Neuron (in vitro differentiated cells): ENCODE results near the gene AAR2.

Experiments
- H2AFZ ChIP-seq: one replicate; pipeline ENCODE4 v1.6.1; 2013; ENCODE audit warnings: low read depth, mild to moderate bottlenecking, inconsistent platforms, low read length, moderate library complexity
- H3K27me3 ChIP-seq: one replicate; pipeline ENCODE4 v1.6.1; 2013; ENCODE audit warnings: low read length; ENCODE audit not compliant: insufficient read depth
- H3K36me3 ChIP-seq: one replicate; pipeline ENCODE4 v1.6.1; 2013; ENCODE audit warnings: low read length; ENCODE audit not compliant: insufficient read depth
- H3K4me1 ChIP-seq: one replicate; pipeline ENCODE4 v1.6.1; 2013; ENCODE audit warnings: low read length; ENCODE audit not compliant: insufficient read depth
- H3K4me3 ChIP-seq: 2 replicates; pipeline ENCODE4 v1.5.1; 2013; ENCODE audit warnings: mild to moderate bottlenecking, low read length, moderate library complexity
- H3K9me3 ChIP-seq: one replicate; pipeline ENCODE4 v1.6.1; 2013; ENCODE audit warnings: low read length

AAR2 gene, protein sequence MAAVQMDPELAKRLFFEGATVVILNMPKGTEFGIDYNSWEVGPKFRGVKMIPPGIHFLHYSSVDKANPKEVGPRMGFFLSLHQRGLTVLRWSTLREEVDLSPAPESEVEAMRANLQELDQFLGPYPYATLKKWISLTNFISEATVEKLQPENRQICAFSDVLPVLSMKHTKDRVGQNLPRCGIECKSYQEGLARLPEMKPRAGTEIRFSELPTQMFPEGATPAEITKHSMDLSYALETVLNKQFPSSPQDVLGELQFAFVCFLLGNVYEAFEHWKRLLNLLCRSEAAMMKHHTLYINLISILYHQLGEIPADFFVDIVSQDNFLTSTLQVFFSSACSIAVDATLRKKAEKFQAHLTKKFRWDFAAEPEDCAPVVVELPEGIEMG

DNA sequence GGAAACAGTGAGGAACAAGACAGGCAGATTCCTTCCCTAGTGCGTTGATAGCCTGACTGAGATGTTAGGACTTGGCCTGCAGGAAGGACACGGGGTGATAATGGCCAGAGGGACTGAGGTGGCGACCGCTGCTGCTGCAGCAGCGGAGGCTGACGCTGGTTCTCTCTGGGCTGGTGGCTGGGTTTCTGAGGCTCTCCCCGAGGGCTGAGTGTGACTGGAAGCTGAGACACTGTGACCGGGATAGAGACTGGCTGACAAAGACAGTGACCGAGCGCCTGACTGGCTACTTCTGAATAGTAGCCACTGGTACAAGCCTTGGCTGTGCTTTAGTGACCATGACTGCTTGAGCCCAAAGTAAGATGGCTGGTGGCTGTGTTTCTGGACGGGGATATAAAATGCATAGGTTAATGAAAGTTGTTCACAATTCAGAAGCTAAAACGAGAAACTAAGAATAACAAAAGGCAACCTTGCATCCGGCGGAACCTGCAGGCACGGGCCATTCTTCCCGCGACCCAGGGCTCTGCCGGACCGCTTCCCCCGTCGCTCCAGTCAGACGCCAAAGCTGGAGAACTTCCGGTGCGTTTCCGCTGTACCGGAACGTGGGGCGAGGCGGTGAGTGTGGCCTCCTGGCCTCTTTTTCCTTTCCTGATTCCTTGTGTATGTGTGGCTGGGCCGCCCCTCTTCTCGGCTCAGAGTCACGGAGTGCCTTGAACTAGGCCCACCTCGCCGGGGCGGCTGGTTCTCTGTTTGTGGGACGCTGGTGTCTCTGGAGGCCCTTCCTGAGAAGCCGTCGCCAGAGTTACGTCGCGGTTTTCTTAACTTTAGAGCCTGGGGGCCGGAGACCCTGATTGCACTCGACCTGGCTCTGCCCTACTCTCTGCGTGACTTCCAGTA is at the start of gene AAR2:
AAR2 (plus strand) TSS at position 587 of the 894 bp plus-strand sequence. CDS start 3,391 bp downstream, outside the sequence.
- H3K27me3 ChIP-seq = no peaks in the 10 kb centered on the region
- peaks cover 19% of the 10 kb centered on the region for H3K36me3 ChIP-seq
- H3K9me3 ChIP-seq = no peaks in the 10 kb centered on the region
- H2AFZ ChIP-seq = peak within 1 kb of the TSS; percentile 74
- H3K4me3 ChIP-seq = peak within 1 kb of the TSS; percentile 90
- peaks cover 15% of the 10 kb centered on the region for H3K4me1 ChIP-seq

- peaks cover 90% of the 10 kb centered on the region for H3K36me3 ChIP-seq
- H3K27me3 ChIP-seq = no peaks in the 10 kb centered on the region
- no peak overlapping the region for H2AFZ ChIP-seq
- no peaks in the 10 kb centered on the region for H3K9me3 ChIP-seq
- no peak overlapping the region for H3K4me3 ChIP-seq
- no peaks in the 10 kb centered on the region for H3K4me1 ChIP-seq
Observed at GRCh38 chr20:36193977-36194712, 42.1 kb upstream of the AAR2 start.

DNA sequence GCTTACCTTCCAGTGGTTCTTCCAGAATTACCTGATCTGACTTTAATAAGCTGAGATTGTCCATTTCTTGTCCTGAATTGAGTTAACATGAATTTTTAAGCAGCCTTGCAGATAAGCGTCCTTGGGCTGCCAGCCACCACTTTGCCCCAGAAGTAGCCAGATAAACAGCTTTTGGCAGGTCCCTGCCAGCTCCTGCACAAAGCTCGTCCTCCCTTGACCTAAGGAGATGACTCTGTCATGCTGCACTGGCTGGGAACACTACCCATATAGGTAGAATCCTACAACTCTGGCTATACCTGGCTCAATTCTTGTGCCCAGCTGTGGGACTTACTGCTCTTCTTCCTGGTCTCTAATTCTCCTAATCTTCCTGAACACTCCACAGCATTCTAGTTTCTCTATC is 39.6 kb upstream of the AAR2 start:
- Histone ChIP-seq H3K27me3 (no peaks in the 10 kb centered on the region), H3K36me3 (peaks cover 84% of the 10 kb centered on the region), H2AFZ (no peak overlapping the region), H3K4me1 (no peaks in the 10 kb centered on the region), H3K9me3 (no peaks in the 10 kb centered on the region), H3K4me3 (no peak overlapping the region)

GRCh38 chr20:36197271-36197670 is 39.0 kb upstream of the AAR2 start:
- Histone ChIP-seq H3K4me1 (no peaks in the 10 kb centered on the region), H3K27me3 (no peaks in the 10 kb centered on the region), H2AFZ (no peak overlapping the region), H3K36me3 (peaks cover 88% of the 10 kb centered on the region), H3K9me3 (no peaks in the 10 kb centered on the region), H3K4me3 (no peak overlapping the region)

DNA sequence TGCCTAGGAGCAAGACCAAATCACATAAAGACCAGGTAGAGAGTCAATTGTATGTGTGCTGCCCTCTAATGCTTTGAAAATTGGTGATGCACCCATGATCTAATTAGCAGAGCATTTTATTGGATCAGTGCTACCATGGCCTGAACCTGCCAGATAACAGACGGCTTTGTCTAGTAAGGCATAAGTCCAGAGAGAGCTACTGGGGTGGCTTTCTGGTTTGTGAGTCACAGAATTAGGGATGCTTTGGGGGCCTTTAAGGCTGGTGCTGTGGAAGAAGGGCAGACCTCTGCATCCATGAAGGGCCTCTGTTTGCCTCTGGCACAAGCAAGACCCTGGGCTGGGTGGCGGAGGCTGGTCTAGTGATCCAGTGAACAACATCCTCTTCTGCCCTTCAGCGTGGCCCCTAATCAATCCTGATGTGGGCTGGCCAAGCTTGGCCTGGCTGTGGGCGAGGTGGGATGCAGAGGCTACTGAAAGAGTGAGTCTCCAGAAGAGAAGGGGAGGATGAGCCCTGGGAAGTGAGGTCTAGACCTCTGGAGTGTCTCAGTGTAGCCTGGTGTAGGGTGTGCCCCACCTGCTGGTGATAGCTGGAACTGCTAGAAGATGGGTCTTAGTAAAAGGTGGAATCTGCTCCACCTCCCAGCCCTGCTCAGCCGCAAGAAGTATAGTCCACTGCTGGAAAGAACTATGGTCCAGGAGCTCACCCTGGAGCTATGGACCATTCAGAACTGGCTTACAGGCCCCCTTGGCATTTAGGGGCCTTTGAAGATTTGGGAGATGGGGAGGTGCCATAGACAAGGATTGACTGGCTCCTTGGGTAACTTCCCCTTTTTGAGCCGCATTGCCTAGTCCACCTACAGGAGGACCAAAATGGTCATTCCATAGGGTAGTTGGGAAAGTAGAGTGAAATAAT is 36.7 kb upstream of the AAR2 start:
- H3K27me3 ChIP-seq = no peaks in the 10 kb centered on the region

GRCh38 chr20:36200451-36200850 is 35.8 kb upstream of the AAR2 start:
- Histone ChIP-seq H3K36me3 (peaks cover 76% of the 10 kb centered on the region), H3K9me3 (no peaks in the 10 kb centered on the region), H3K27me3 (no peaks in the 10 kb centered on the region), H2AFZ (no peak overlapping the region), H3K4me3 (no peak overlapping the region), H3K4me1 (no peaks in the 10 kb centered on the region)

More for the DNA sequence above, 36.7 kb upstream of the AAR2 start:
- Histone ChIP-seq H3K4me3 (no peak overlapping the region), H3K36me3 (peaks cover 78% of the 10 kb centered on the region), H2AFZ (no peak overlapping the region), H3K9me3 (no peaks in the 10 kb centered on the region), H3K4me1 (no peaks in the 10 kb centered on the region)

- H3K4me1 ChIP-seq = no peaks in the 10 kb centered on the region
- H3K36me3 ChIP-seq = peaks cover 76% of the 10 kb centered on the region
- no peak overlapping the region for H3K4me3 ChIP-seq
- H2AFZ ChIP-seq = no peak overlapping the region
- H3K9me3 ChIP-seq = no peaks in the 10 kb centered on the region
- no peaks in the 10 kb centered on the region for H3K27me3 ChIP-seq
Observed at GRCh38 chr20:36201198-36201597, 35.1 kb upstream of the AAR2 start.

GRCh38 chr20:36202891-36203338 is 33.4 kb upstream of the AAR2 start:
- Histone ChIP-seq H2AFZ (no peak overlapping the region), H3K27me3 (no peaks in the 10 kb centered on the region), H3K9me3 (no peaks in the 10 kb centered on the region), H3K36me3 (peaks cover 74% of the 10 kb centered on the region), H3K4me3 (no peak overlapping the region), H3K4me1 (no peaks in the 10 kb centered on the region)

GRCh38 chr20:36203861-36204260 is 32.4 kb upstream of the AAR2 start:
- H3K4me1 ChIP-seq = no peaks in the 10 kb centered on the region
- peaks cover 70% of the 10 kb centered on the region for H3K36me3 ChIP-seq
- H2AFZ ChIP-seq = no peak overlapping the region
- H3K4me3 ChIP-seq = no peak overlapping the region
- H3K9me3 ChIP-seq = no peaks in the 10 kb centered on the region
- H3K27me3 ChIP-seq = no peaks in the 10 kb centered on the region

DNA sequence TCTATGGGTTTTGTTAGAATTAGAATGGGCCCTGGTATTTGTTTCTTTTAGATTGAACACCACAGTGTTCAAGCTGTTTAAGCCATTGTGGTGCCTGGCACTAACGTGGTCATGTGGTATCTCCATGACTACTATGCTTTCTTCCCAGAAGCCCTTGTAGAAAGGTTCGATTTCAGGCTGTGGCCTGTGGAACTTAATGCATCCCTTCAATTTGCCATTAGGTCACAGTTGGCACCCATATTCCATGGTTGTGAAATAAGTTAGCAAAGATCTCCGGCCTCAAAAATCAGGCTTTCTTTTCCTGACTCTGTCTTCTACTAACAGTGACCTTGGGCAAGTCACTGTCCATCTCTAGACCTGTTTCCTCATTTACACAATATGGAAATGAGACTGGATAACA is 31.3 kb upstream of the AAR2 start:
- Histone ChIP-seq H3K27me3 (no peaks in the 10 kb centered on the region), H2AFZ (no peak overlapping the region), H3K4me3 (no peak overlapping the region), H3K36me3 (peaks cover 75% of the 10 kb centered on the region), H3K4me1 (no peaks in the 10 kb centered on the region), H3K9me3 (no peaks in the 10 kb centered on the region)

- Histone ChIP-seq H3K36me3 (peaks cover 71% of the 10 kb centered on the region), H3K4me3 (no peak overlapping the region), H3K9me3 (no peaks in the 10 kb centered on the region), H3K4me1 (no peaks in the 10 kb centered on the region), H2AFZ (no peak overlapping the region), H3K27me3 (no peaks in the 10 kb centered on the region)
Observed at GRCh38 chr20:36206068-36206467, 30.2 kb upstream of the AAR2 start.

- no peaks in the 10 kb centered on the region for H3K27me3 ChIP-seq
- no peak overlapping the region for H2AFZ ChIP-seq
- H3K4me1 ChIP-seq = no peaks in the 10 kb centered on the region
- H3K9me3 ChIP-seq = no peaks in the 10 kb centered on the region
- H3K4me3 ChIP-seq = no peak overlapping the region
- H3K36me3 ChIP-seq = peaks cover 67% of the 10 kb centered on the region
Observed at GRCh38 chr20:36206641-36207040, 29.6 kb upstream of the AAR2 start.
